ENCODE data around the gene IQCM. TPM values are rescaled to one million over a fixed set of nuclear protein-coding genes. Genes with fewer than 3 reads are reported as not detected.

The IQCM gene
- total and polyA plus RNA-seq, 10 of the 15 experiments (the other 5 are each of a cell fraction or from before 2014, with no cell fraction given) = not detected

DNA sequence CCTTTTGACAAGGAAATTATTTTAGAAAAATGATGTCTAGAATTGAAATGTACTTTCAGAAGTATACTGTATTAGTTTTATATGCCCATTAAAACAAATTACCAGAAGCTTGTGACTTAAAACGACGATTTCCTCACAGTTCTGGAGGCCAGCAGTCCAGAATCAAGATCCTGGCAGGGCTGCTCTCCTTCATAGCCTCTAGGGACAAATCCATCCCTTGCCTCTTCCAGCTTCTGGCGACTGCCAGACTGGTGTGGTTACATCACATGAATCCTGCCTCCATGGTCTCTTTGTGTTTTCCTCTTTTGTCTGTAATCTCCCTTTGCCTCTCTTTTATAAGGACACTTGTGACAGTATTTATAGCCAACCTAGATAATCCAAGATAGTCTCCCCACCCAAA is 97.1 kb downstream of the IQCM start:
- POLR2A ChIA-PET = no interaction called here
- no TSS peak for BruUV-seq (replicated peaks)
- no peak overlapping the region for H2AFZ ChIP-seq (ENCODE audit: control insufficient read depth, low read depth, low read length)
- in situ Hi-C loops (cut with MboI) (no loop called here), intact Hi-C loops (cut with micrococcal nuclease; ENCODE audit: unreplicated experiment) (no loop called here)
- no peaks in the 10 kb centered on the region for H4K20me1 ChIP-seq (ENCODE audit: control insufficient read depth, insufficient read depth)
- no peaks in the 10 kb centered on the region; a peak in 1 of 4 replicates for H3K27me3 ChIP-seq (replicated peaks in 1 of 2; ENCODE audit: control insufficient read depth in 2 of 2, insufficient read depth in 2 of 2, low read length in 1 of 2)
- no peak overlapping the region for H3K9ac ChIP-seq (ENCODE audit: control insufficient read depth, insufficient read depth, low read length)
- no peaks in the 10 kb centered on the region for H3K36me3 ChIP-seq (ENCODE audit: control insufficient read depth in 2 of 2, insufficient read depth in 2 of 2, low read length in 1 of 2)
- H3K27ac ChIP-seq (ENCODE audit: control insufficient read depth, insufficient read depth) = no peak overlapping the region
- CTCF ChIA-PET = no interaction called here
- H3K4me3 ChIP-seq = no peak overlapping the region
- SMC1A ChIA-PET (ENCODE audit: uncharacterized antibody, unreplicated experiment) = no interaction called here
- H3K79me2 ChIP-seq (ENCODE audit: control insufficient read depth, insufficient read depth, low read length) = no peaks in the 10 kb centered on the region
- 0% methylated on average over 3 of the region's 3 CpGs for WGBS (ENCODE audit: insufficient coverage, insufficient replicate concordance, low lambda C conversion rate, missing lambda C conversion rate)
- ATAC-seq (no peak), DNase-seq (ENCODE audit: low read depth, low spot score) (no peak), FAIRE-seq (no peak)
- H3K9me3 ChIP-seq (replicated peaks; ENCODE audit: control insufficient read depth, insufficient read depth, low read length) = no peaks in the 10 kb centered on the region
- TF ChIP-seq CREB1 (IDR thresholded peaks at IDR 0.05; ENCODE audit: low read depth) (no peak), DPF2 (IDR thresholded peaks at IDR 0.05) (no peak), ZZZ3 (IDR thresholded peaks at IDR 0.05; ENCODE audit: control insufficient read depth, insufficient read length, low read depth) (no peak), SREBF2 (IDR thresholded peaks at IDR 0.05; ENCODE audit: low read length) (no peak)
- RAD21 ChIA-PET (ENCODE audit: unreplicated experiment) = no interaction called here
- peaks cover 3% of the 10 kb centered on the region; the same call in 1 of the 2 replicates for H3K4me1 ChIP-seq (ENCODE audit: control insufficient read depth, insufficient read depth, low read length)
- H3K4me2 ChIP-seq (ENCODE audit: control insufficient read depth, insufficient read depth) = no peak overlapping the region

- ChIA-PET SMC1A (ENCODE audit: uncharacterized antibody, unreplicated experiment) (no interaction called here), CTCF (no interaction called here), POLR2A (no interaction called here), RAD21 (ENCODE audit: unreplicated experiment) (no interaction called here)
- H3K4me3 ChIP-seq = no peak overlapping the region
- WGBS (ENCODE audit: insufficient coverage, insufficient replicate concordance, low lambda C conversion rate, missing lambda C conversion rate) = 13% methylated on average over 1 of the region's 1 CpG
- FAIRE-seq = no peak
- H3K27me3 ChIP-seq (replicated peaks in 1 of 2; ENCODE audit: control insufficient read depth in 2 of 2, insufficient read depth in 2 of 2, low read length in 1 of 2) = no peaks in the 10 kb centered on the region; a peak in 1 of 4 replicates
- no TSS peak for BruUV-seq (replicated peaks)
- TF ChIP-seq POLR2AphosphoS2 (IDR thresholded peaks at IDR 0.05; ENCODE audit: low read depth, low read length) (no peak), PRDM15 (CRISPR knock-in tag; IDR thresholded peaks at IDR 0.05) (no peak), TCF3 (IDR thresholded peaks at IDR 0.05; ENCODE audit: borderline replicate concordance, insufficient read depth, low read depth, low read length) (no peak), EED (IDR thresholded peaks at IDR 0.05; ENCODE audit: low read depth) (no peak)
- TF ChIP-seq, protein P1, sequence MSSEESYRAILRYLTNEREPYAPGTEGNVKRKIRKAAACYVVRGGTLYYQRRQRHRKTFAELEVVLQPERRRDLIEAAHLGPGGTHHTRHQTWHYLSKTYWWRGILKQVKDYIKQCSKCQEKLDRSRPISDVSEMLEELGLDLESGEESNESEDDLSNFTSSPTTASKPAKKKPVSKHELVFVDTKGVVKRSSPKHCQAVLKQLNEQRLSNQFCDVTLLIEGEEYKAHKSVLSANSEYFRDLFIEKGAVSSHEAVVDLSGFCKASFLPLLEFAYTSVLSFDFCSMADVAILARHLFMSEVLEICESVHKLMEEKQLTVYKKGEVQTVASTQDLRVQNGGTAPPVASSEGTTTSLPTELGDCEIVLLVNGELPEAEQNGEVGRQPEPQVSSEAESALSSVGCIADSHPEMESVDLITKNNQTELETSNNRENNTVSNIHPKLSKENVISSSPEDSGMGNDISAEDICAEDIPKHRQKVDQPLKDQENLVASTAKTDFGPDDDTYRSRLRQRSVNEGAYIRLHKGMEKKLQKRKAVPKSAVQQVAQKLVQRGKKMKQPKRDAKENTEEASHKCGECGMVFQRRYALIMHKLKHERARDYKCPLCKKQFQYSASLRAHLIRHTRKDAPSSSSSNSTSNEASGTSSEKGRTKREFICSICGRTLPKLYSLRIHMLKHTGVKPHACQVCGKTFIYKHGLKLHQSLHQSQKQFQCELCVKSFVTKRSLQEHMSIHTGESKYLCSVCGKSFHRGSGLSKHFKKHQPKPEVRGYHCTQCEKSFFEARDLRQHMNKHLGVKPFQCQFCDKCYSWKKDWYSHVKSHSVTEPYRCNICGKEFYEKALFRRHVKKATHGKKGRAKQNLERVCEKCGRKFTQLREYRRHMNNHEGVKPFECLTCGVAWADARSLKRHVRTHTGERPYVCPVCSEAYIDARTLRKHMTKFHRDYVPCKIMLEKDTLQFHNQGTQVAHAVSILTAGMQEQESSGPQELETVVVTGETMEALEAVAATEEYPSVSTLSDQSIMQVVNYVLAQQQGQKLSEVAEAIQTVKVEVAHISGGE (CRISPR knock-in tag; IDR thresholded peaks at IDR 0.05) = no peak
- TF ChIP-seq, protein P2, sequence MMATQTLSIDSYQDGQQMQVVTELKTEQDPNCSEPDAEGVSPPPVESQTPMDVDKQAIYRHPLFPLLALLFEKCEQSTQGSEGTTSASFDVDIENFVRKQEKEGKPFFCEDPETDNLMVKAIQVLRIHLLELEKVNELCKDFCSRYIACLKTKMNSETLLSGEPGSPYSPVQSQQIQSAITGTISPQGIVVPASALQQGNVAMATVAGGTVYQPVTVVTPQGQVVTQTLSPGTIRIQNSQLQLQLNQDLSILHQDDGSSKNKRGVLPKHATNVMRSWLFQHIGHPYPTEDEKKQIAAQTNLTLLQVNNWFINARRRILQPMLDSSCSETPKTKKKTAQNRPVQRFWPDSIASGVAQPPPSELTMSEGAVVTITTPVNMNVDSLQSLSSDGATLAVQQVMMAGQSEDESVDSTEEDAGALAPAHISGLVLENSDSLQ (IDR thresholded peaks at IDR 0.05) = no peak
- no peaks in the 10 kb centered on the region for H4K20me1 ChIP-seq (ENCODE audit: control insufficient read depth, insufficient read depth)
- ATAC-seq = no peak
- in situ Hi-C loops (cut with MboI) = no loop called here
- no peak overlapping the region for H3K4me2 ChIP-seq (ENCODE audit: control insufficient read depth, insufficient read depth)
- H3K4me1 ChIP-seq (ENCODE audit: control insufficient read depth, insufficient read depth, low read length) = peaks cover 3% of the 10 kb centered on the region; the same call in 1 of the 2 replicates
- no peaks in the 10 kb centered on the region for H3K79me2 ChIP-seq (ENCODE audit: control insufficient read depth, insufficient read depth, low read length)
- no peak overlapping the region for H3K27ac ChIP-seq (ENCODE audit: control insufficient read depth, insufficient read depth)
- no peaks in the 10 kb centered on the region for H3K9me3 ChIP-seq (replicated peaks; ENCODE audit: control insufficient read depth, insufficient read depth, low read length)
- intact Hi-C loops (cut with micrococcal nuclease; ENCODE audit: unreplicated experiment) = no loop called here
- no peaks in the 10 kb centered on the region for H3K36me3 ChIP-seq (ENCODE audit: control insufficient read depth in 2 of 2, insufficient read depth in 2 of 2, low read length in 1 of 2)
- H3K9ac ChIP-seq (ENCODE audit: control insufficient read depth, insufficient read depth, low read length) = no peak overlapping the region
- no peak for DNase-seq (ENCODE audit: low read depth, low spot score)
- no peak overlapping the region for H2AFZ ChIP-seq (ENCODE audit: control insufficient read depth, low read depth, low read length)
Measured at GRCh38 chr4:149716728-149717127, 98.9 kb downstream of the IQCM start.
